ENCODE results near the gene HDAC9.

- no peak for TF ChIP-seq CTCF (IDR thresholded peaks at IDR 0.05)
- no peak for TF ChIP-seq POLR2A (IDR thresholded peaks at IDR 0.05)
- TF ChIP-seq POLR2AphosphoS5 (IDR thresholded peaks at IDR 0.05), result no peak
Measured at GRCh38 chr7:18648849-18649758, 153.6 kb downstream of the HDAC9 start.

Measured in prostate gland (tissue), 2 donors.